ENCODE measurements around the gene CCDC178. TPM values are rescaled to one million over a fixed set of nuclear protein-coding genes. Genes with fewer than 3 reads are reported as not detected.

The CCDC178 gene
- total and polyA plus RNA-seq, 2 of the 4 experiments (the other 2 are of a cell fraction), result not detected

DNA sequence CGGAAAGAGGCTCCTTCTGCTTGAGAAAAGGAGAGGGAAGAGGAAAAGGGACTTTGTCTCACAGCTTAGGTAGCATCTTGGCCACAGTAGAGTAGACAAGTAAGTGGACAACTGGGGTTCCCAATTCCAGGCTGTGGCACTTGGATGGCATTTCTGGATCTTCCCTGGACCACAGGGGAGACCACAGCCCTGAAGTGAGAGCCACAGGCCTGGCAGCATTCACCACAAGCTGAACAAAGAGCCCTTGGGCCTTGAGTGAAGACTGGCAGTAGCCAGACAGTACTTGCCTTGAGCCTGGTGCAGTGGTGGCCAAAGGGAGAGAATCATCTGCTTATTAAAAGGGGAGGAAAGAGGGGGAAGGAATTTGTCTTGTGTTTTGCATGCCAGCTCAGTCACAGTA lies 441.6 kb downstream of the CCDC178 start:
- H2AK9ac ChIP-seq (replicated peaks; ENCODE audit: low read depth, low read length, poor library complexity), result no peak overlapping the region
- no peaks in the 10 kb centered on the region for H3K79me1 ChIP-seq (ENCODE audit: low read depth in 1 of 2, low read length in 2 of 2)
- intact Hi-C loops (cut with micrococcal nuclease), result no loop called here
- DNase-seq (no peak), ATAC-seq (ENCODE audit: low read depth) (no peak)
- H2BK5ac ChIP-seq (ENCODE audit: low read depth, low read length, poor library complexity, severe bottlenecking), result no peak overlapping the region
- dilution Hi-C loops (cut with HindIII; ENCODE audit: low sequenced_read_pairs, unreplicated experiment), result no loop called here
- no peak overlapping the region for H2AFZ ChIP-seq (replicated peaks; ENCODE audit: low read length, poor library complexity)
- no peak overlapping the region for H2BK120ac ChIP-seq (ENCODE audit: low read depth, low read length)
- H3K4me1 ChIP-seq (ENCODE audit: control insufficient read depth, insufficient read depth, low read length), result no peaks in the 10 kb centered on the region
- H3K4me3 ChIP-seq (ENCODE audit: insufficient read depth, low read depth, low read length), result no peak overlapping the region
- no peak overlapping the region for H4K8ac ChIP-seq (ENCODE audit: low read depth in 2 of 2, low read length in 2 of 2)
- TF ChIP-seq RAD21 (IDR thresholded peaks at IDR 0.05; ENCODE audit: low read length) (no peak), CHD1 (IDR thresholded peaks at IDR 0.05; ENCODE audit: low read depth, low read length) (no peak), POLR2A (IDR thresholded peaks at IDR 0.05; ENCODE audit: low read depth, low read length) (no peak), MAZ (IDR thresholded peaks at IDR 0.05; ENCODE audit: borderline replicate concordance, low read depth, low read length) (no peak), RFX5 (IDR thresholded peaks at IDR 0.05; ENCODE audit: low read depth, low read length) (no peak), SMC3 (IDR thresholded peaks at IDR 0.05; ENCODE audit: low read depth, low read length) (no peak), MXI1 (IDR thresholded peaks at IDR 0.05; ENCODE audit: borderline replicate concordance, low read depth, low read length) (no peak), FOS (IDR thresholded peaks at IDR 0.05; ENCODE audit: low read depth, low read length) (no peak), CEBPB (IDR thresholded peaks at IDR 0.05; ENCODE audit: low read depth, low read length) (no peak), NFE2L2 (IDR thresholded peaks at IDR 0.05; ENCODE audit: low read depth, low read length) (no peak), BHLHE40 (IDR thresholded peaks at IDR 0.05; ENCODE audit: low read depth, low read length) (no peak), MAFK (IDR thresholded peaks at IDR 0.05; ENCODE audit: low read depth, low read length) (no peak), RCOR1 (IDR thresholded peaks at IDR 0.05; ENCODE audit: insufficient replicate concordance, low read length) (no peak)
- TF ChIP-seq, protein P1, sequence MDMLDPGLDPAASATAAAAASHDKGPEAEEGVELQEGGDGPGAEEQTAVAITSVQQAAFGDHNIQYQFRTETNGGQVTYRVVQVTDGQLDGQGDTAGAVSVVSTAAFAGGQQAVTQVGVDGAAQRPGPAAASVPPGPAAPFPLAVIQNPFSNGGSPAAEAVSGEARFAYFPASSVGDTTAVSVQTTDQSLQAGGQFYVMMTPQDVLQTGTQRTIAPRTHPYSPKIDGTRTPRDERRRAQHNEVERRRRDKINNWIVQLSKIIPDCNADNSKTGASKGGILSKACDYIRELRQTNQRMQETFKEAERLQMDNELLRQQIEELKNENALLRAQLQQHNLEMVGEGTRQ (IDR thresholded peaks at IDR 0.05; ENCODE audit: low read depth, low read length), result no peak
- TF ChIP-seq, protein P2, sequence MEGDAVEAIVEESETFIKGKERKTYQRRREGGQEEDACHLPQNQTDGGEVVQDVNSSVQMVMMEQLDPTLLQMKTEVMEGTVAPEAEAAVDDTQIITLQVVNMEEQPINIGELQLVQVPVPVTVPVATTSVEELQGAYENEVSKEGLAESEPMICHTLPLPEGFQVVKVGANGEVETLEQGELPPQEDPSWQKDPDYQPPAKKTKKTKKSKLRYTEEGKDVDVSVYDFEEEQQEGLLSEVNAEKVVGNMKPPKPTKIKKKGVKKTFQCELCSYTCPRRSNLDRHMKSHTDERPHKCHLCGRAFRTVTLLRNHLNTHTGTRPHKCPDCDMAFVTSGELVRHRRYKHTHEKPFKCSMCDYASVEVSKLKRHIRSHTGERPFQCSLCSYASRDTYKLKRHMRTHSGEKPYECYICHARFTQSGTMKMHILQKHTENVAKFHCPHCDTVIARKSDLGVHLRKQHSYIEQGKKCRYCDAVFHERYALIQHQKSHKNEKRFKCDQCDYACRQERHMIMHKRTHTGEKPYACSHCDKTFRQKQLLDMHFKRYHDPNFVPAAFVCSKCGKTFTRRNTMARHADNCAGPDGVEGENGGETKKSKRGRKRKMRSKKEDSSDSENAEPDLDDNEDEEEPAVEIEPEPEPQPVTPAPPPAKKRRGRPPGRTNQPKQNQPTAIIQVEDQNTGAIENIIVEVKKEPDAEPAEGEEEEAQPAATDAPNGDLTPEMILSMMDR (conservative IDR thresholded peaks at IDR 0.05; ENCODE audit: low read depth, low read length), result no peak
- TF ChIP-seq, protein P3, sequence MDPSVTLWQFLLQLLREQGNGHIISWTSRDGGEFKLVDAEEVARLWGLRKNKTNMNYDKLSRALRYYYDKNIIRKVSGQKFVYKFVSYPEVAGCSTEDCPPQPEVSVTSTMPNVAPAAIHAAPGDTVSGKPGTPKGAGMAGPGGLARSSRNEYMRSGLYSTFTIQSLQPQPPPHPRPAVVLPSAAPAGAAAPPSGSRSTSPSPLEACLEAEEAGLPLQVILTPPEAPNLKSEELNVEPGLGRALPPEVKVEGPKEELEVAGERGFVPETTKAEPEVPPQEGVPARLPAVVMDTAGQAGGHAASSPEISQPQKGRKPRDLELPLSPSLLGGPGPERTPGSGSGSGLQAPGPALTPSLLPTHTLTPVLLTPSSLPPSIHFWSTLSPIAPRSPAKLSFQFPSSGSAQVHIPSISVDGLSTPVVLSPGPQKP (IDR thresholded peaks at IDR 0.05; ENCODE audit: borderline replicate concordance, low read depth, low read length), result no peak
- no peak overlapping the region for H2BK20ac ChIP-seq (ENCODE audit: low read depth, low read length)
- no peak overlapping the region for H3K18ac ChIP-seq (ENCODE audit: low read depth, low read length)
- no peak overlapping the region for H2AK5ac ChIP-seq (ENCODE audit: low read depth, low read length)
- no peak overlapping the region for H3K27ac ChIP-seq (ENCODE audit: insufficient read depth, low read length)
- no peak overlapping the region for H3K14ac ChIP-seq (replicated peaks; ENCODE audit: low read depth, low read length)
- H3K27me3 ChIP-seq (ENCODE audit: control insufficient read depth, insufficient read depth, low read length), result no peaks in the 10 kb centered on the region
- in situ Hi-C loops (cut with MboI; ENCODE audit: low sequenced_read_pairs), result no loop called here
- no peak overlapping the region for H3K9ac ChIP-seq (ENCODE audit: low read depth, low read length)
- no TSS peak for BruUV-seq (replicated peaks)
- no peak overlapping the region for H4K91ac ChIP-seq (ENCODE audit: insufficient read depth, low read depth, low read length)
- no peaks in the 10 kb centered on the region for H3K36me3 ChIP-seq (ENCODE audit: control insufficient read depth, insufficient read depth, low read length)
- H3K9me1 ChIP-seq (ENCODE audit: insufficient read depth, low read length), result no peaks in the 10 kb centered on the region
- ChIA-PET CTCF (no interaction called here), POLR2A (ENCODE audit: unreplicated experiment) (no interaction called here)
- H3K4ac ChIP-seq (ENCODE audit: low read depth, low read length), result no peak overlapping the region
- no peaks in the 10 kb centered on the region; the same call in 1 of the 2 replicates for H3K9me3 ChIP-seq (ENCODE audit: control insufficient read depth, insufficient read depth, low read length)
- no peak overlapping the region for H3K23ac ChIP-seq (ENCODE audit: low read depth, low read length)
- H3K4me2 ChIP-seq (ENCODE audit: low read depth, low read length), result no peak overlapping the region
- H4K20me1 ChIP-seq (ENCODE audit: insufficient read depth, low read length), result no peaks in the 10 kb centered on the region
- H3K56ac ChIP-seq (ENCODE audit: extremely low read depth, insufficient read depth, low read length), result no peak overlapping the region
- WGBS, 2 experiments (ENCODE audit: extremely low coverage in 2 of 2, insufficient read length in 1 of 2), result no CpG with 5 or more reads among the region's 1 CpG
- H4K5ac ChIP-seq (ENCODE audit: low read depth, low read length), result no peak overlapping the region
- no peak overlapping the region for H2BK15ac ChIP-seq (ENCODE audit: low read depth, low read length)
